ENCODE data around the gene MYH15.

The MYH15 gene

DNA sequence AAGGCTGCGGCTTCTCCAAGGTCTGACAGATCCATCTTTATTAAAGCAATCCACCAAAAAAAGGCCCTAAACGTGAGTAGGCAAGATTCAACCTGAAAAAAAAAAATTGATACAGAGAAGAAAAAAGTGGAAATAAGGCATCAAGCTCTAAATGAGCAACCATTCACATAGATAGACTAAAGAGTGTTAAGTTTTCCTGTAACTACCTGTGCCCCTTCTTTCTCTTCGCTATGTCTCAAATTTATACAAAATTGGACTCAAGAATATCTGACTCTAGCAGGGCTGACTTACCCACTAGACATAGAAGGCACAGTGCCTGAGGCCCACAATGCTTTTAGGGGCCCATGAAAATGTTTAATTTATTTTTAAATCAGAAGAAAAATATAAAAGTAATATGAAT lies at the start of gene MYH15:
TSS of gene MYH15 (minus strand) at position 101 of the 400 bp plus-strand sequence. CDS start at position 35, 66 bp downstream.
- DNase-seq: no peak

DNA sequence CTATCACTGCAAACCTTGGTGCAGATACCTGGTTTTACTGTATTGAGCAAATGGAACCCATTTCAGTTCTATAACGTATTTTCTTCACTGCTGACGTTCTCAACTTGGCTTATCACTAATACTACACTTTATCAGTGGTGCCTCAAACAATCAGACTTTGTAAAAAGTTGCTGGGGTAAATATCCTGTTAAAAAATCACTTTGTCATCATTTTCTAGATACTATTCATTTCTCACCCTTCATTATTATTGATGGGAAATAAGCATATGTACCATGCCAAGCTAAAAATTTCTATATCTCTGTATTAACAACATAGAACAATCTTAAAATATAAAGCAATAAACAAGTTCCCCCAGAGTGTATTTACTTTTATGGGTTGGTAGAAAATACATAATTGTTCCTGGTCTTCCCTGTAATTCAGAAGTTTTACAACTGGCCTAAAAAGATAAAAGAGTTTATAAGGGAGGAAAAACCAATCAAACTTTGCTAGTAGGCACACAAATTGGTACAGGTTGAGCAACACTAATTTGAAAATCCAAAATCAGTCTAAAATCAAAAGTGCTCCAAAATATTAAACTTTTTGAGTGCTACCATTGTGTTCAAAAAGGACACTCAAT lies 45.7 kb upstream of the MYH15 start:
- DNase-seq: no peak

- no peak for DNase-seq
Measured at GRCh38 chr3:108554913-108555571, 44.6 kb upstream of the MYH15 start.

GRCh38 chr3:108554229-108554628 lies 43.8 kb upstream of the MYH15 start:
- no peak for DNase-seq

DNA sequence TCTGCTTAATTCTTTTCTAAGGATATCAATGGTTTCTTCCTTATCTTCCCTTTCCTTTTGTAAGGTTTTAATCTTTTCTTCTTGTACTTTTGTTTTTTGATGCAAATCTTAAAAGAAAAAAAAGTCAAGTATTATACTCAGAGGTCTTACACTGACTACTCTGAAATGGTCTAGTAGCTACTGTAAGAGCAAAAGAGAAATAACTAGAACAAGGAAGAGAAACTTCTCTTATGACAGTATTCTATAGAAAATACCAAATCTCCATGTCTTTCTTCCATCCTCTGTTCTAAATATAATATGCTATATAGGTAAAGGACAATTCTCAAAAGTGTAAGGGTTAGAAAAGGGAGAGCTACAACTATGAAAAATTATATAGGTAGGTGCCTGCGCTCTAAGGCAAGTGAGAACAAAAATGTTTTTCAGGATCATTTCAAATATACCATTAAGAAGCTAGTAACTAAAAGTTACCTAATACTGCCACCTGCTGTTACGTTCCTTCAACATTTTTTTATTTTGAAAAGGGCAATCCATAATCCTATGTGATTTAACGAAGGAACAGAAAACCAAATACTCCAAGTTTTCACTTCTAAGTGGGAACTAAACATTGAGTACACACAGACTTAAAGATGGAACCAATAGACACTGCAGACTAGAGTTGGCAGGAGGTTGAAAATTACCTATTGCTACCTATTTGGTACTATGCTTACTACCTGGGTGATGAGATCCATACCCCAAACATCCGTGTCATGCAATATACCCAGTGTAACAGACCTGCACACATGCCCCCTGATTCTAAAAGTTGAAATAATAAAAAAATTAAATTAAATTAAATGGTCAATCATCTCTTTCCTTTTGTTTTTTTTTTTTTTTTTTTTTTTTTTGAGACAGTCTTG lies 42.1 kb upstream of the MYH15 start:
- no peak for DNase-seq

DNA sequence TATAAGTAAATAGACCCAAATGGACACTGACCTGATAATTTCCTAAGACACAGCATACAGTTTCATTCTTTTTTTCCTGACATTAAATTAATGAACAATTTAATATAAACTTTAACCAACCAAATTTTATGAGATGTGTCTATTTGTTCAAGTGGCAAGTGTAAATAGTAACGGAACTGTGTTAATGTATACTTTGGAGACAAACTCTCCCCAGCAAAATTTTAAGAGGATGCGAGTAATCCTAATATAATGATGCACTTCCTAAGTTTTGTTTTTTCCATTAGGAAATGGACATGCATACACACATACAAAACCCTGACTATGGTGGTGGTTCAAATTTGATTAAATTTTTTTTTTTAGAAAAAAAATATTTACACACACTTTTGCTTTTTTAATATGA lies 38.5 kb upstream of the MYH15 start:
- no peak for DNase-seq

DNA sequence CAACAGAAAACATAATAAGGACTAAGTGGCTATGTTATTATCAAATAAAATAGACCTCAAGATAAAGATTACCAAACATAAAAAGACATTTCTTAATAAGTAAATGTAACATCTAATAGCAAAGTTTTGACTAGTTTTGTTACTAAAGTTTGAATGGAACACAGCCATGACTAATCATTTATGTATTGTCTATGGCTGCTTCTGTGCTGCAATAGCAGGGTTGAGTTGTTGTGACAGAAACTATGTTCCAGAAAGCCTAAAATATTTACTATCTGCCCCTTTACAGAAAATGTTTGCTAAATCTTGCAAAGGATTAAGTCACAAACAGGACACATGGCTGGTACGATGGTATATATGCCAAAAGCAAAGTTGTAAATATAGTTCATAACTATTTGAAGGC lies 37.9 kb upstream of the MYH15 start:
- no peak for DNase-seq

- DNase-seq: no peak
Measured at GRCh38 chr3:108546692-108547091, 36.3 kb upstream of the MYH15 start.

DNA sequence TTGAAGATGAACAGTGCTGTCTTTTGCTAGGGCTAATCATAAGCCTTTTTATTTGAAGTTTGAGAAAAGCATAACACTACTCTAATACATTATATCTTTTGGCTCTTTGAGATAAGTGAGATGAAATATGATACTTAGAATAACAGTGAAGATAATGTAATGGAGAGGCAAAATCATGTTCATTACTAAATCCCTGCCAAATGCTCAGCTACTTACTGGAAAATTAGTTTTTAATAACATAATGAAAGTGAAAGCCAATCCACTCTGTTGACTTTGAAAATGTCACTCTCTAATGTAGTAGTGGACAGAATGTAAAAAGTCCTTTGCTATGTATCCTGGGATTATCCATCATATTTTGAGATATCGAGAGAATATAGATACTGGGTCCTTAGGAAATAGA lies 35.9 kb upstream of the MYH15 start:
- DNase-seq: no peak

GRCh38 chr3:108538083-108538482 lies 27.7 kb upstream of the MYH15 start:
- no peak for DNase-seq

- no peak for DNase-seq
Measured at GRCh38 chr3:108528459-108529252, 18.3 kb upstream of the MYH15 start.

GRCh38 chr3:108527817-108528216 lies 17.4 kb upstream of the MYH15 start:
- DNase-seq: no peak

- no peak for DNase-seq
Measured at GRCh38 chr3:108527109-108527508, 16.7 kb upstream of the MYH15 start.

GRCh38 chr3:108525971-108526370 lies 15.6 kb upstream of the MYH15 start:
- no peak for DNase-seq

DNA sequence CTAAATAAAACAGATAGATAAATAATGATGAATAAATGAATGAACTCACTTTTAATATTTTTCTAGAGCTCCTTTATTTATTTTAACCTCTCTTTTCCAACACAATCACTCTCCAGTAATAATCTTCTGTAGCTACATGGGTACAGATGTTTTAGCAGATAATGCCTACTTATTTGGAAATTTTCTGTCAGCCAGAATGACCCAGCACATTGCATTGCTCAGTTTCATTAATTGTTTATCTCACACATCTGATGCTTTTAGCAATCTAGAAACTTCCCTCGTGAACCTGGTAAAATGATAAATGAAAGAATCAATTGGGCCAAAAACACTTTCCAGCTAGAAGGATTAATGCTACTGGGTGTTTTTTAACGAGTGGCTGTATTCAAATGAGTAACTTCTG lies 14.9 kb upstream of the MYH15 start:
- no peak for DNase-seq

DNA sequence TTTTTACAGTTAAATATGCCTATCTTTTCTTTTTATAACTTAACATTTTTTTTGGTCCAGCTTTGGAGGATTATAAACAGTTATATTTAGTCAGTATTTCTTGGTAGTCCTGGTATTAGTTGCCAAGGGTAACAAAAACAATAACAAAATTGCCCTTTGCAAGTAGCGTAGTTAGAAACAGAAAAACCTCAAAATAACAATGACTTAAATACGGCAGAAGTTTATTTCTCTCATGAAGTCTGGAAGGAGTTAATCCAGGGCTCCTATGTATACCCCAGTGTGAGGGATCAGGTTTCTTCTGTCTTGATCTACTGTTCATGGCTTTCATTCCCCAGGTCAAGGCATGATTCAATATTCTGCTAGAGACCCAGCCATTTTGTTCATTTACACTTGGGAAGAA lies 14.1 kb upstream of the MYH15 start:
- no peak for DNase-seq

DNA sequence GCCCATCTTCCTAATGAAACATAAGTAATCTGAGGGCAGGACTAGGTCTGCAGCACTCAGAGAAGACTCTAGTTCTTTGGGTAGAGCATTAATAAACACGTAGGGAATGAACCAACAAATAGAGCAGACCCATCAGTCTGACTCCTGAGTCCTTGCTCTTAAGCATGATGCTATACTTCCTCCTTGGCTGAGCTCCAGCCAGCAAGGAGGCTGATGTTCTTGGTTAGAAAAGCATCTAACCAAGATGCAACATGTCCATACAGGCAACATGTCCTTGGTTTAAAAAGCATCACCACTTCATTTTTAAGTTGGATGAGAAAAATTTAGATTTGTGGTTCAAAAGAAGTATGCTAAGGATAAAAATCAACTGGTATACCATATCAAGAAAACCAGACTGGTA lies 8.5 kb upstream of the MYH15 start:
- no peak for DNase-seq

DNA sequence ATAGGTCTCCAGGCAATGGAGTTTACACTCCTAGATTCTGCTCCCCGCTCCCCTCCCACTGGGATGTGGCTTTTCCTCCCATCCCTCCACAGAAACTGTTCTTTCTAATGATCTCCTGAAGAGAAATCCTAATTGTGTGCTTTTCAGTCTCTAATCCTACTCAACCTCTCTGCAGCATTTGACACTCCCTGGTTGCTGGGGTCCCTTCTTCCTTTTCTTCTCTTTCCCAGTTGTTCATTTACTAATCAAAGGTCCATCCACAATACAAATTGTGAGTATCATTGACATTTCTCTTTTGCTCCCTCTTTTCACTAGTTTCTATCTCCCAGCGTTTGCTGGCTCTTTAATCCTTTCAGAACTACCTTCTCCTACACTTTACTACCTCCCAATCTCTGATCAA lies 6.5 kb upstream of the MYH15 start:
- DNase-seq: no peak

DNA sequence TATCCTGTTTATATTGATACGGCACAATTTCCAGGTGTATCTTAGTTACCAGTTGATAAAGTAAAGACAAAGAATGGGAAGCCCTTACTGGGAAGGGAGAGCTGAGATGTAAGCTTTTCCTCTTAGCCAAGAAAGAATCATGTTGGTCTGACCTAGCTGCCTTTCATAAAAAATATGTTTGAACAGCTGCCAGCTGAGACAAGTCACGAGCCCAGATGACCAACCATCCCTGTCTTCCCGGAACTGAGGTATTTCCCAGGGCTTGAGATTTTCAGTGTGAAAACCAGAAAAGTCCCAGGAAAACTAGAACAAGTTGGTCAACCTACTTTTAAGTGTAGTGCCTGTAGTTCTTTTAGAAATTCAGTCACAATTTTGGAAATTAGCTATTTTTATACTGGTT lies 3.6 kb upstream of the MYH15 start:
- DNase-seq: no peak

- DNase-seq: no peak
Measured at GRCh38 chr3:108512671-108513070, 2.3 kb upstream of the MYH15 start.

DNA sequence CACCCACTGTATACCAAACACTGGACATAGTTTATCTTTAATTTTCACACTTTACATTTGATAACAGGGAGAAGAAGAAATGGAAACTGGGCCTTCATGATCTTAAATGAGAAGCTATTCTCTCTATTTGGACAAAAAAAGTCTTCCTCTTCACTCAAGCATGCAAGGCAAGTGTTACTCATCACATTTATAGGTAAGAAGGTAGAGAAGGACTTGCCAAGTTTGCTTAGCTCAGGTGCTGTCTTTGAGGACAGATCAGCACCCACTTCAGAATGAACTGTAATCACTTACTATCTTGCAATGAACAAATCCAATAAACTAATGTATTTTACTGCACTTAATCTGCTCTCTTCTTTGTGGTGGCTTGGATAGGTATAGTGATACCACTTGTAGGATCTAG lies 1.1 kb upstream of the MYH15 start:
- DNase-seq: no peak

- no peak for DNase-seq
Measured at GRCh38 chr3:108511055-108511454, 659 bp upstream of the MYH15 start.

DNA sequence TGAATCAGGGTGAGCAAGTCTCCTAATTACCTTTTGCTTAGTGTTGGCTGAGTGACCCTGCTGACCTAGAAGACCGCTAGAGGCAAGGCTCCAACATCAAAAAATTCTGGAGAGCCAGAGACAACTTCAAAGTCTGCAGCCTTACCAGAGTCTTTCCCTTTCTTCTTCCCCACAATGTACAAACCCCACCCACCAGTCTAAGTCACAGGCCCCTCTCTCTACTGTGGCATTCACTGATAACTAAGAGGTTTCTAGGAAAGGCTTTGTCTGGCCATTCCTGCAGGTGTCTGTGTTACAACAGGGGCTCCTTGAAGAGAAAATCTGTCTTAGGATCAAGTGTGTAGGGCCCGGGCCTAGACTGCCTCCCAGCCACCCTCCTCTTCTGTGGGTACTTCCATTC lies 525 bp downstream of the MYH15 start:
- no peak for DNase-seq
